CD14-positive monocyte (primary cell): ENCODE measurements around the gene CSNK1D. TPM values are rescaled to one million over a fixed set of nuclear protein-coding genes. Genes with fewer than 3 reads are reported as not detected.

Source experiments
- DNase-seq, 3 donors: peaks; one replicate each; pipeline ENCODE4 v3.0.0-alpha.2; 2011 to 2022
- H2AFZ ChIP-seq: 2 replicates; pipeline ENCODE4 v1.6.0; 2012; ENCODE audit warnings: mild to moderate bottlenecking, low read depth, low read length, inconsistent platforms; ENCODE audit not compliant: insufficient read depth, poor library complexity, severe bottlenecking
- H3K27ac ChIP-seq, 2 donors: 1 replicate in 1 of 2; 2 replicates in 1 of 2; pipeline ENCODE4 v1.5.1; 2012 to 2013; ENCODE audit warnings: low read length in 2 of 2, control low read depth in 1 of 2, inconsistent platforms in 1 of 2, low read depth in 1 of 2, mild to moderate bottlenecking in 1 of 2
- H3K27me3 ChIP-seq, 2 donors: one replicate each; pipeline versions ENCODE4 v1.6.0 to v1.6.1; 2011 to 2013; ENCODE audit warnings: low read length in 2 of 2; ENCODE audit not compliant: control insufficient read depth in 2 of 2, insufficient read depth in 2 of 2
- H3K36me3 ChIP-seq, 2 donors: replicated peaks in 1 of 2; 1 replicate in 1 of 2; 2 replicates in 1 of 2; pipeline versions ENCODE4 v1.5.1 to v1.6.1; 2012 to 2013; ENCODE audit warnings: low read length in 2 of 2, control low read depth in 1 of 2, inconsistent platforms in 1 of 2, mild to moderate bottlenecking in 1 of 2; ENCODE audit not compliant: insufficient read depth in 2 of 2, control insufficient read depth in 1 of 2
- H3K4me1 ChIP-seq, 2 donors: 1 replicate in 1 of 2; 2 replicates in 1 of 2; pipeline versions ENCODE4 v1.5.1 to v1.6.1; 2012 to 2013; ENCODE audit warnings: low read length in 2 of 2, control low read depth in 1 of 2, inconsistent platforms in 1 of 2, mild to moderate bottlenecking in 1 of 2, moderate library complexity in 1 of 2; ENCODE audit not compliant: insufficient read depth in 2 of 2, control insufficient read depth in 1 of 2
- H3K4me2 ChIP-seq: replicated peaks from 2 replicates; pipeline ENCODE3; 2012; ENCODE audit warnings: low read length, moderate library complexity, mild to moderate bottlenecking; ENCODE audit not compliant: poor library complexity, severe bottlenecking; ENCODE audit errors: extremely low read depth
- H3K4me3 ChIP-seq, 3 experiments: fragments of 200-600 bp in 1 of 3; sonication (generic) in 1 of 3; replicated peaks in 1 of 3; 1 replicate in 2 of 3; 2 replicates in 1 of 3; pipeline ENCODE4 v1.5.1; 2011 to 2013; ENCODE audit warnings: low read length in 3 of 3, mild to moderate bottlenecking in 3 of 3, control low read depth in 2 of 3, low read depth in 2 of 3, inconsistent platforms in 1 of 3, moderate library complexity in 1 of 3
- H3K79me2 ChIP-seq: 2 replicates; pipeline ENCODE4 v1.6.0; 2012; ENCODE audit warnings: mild to moderate bottlenecking, control low read depth, inconsistent platforms, low read length, moderate library complexity; ENCODE audit not compliant: insufficient read depth
- H3K9ac ChIP-seq: 2 replicates; pipeline ENCODE4 v1.6.0; 2017; ENCODE audit warnings: low read length, mild to moderate bottlenecking; ENCODE audit not compliant: insufficient read depth, poor library complexity, severe bottlenecking
- H3K9me3 ChIP-seq, 2 donors: replicated peaks in 1 of 2; 1 replicate in 1 of 2; 2 replicates in 1 of 2; pipeline versions ENCODE4 v1.5.1 to v1.6.1; 2012 to 2013; ENCODE audit warnings: low read length in 2 of 2, control low read depth in 1 of 2; ENCODE audit not compliant: control insufficient read depth in 1 of 2, insufficient read depth in 1 of 2
- H4K20me1 ChIP-seq: 2 replicates; pipeline ENCODE4 v1.6.0; 2012; ENCODE audit warnings: mild to moderate bottlenecking, low read length, control low read depth, moderate library complexity; ENCODE audit not compliant: insufficient read depth
- H3K27ac Mint-ChIP-seq, 7 donors: one replicate each; pipeline ENCODE4 v1.8.0; 2020; ENCODE audit warnings: mild to moderate bottlenecking in 7 of 7, mixed read lengths in 7 of 7, moderate library complexity in 6 of 7, inconsistent platforms in 2 of 7
- H3K27me3 Mint-ChIP-seq, 3 donors: one replicate each; pipeline ENCODE4 v1.8.0; 2021 to 2022; ENCODE audit warnings: low read depth in 3 of 3, mild to moderate bottlenecking in 3 of 3, mixed read lengths in 3 of 3, moderate library complexity in 3 of 3, inconsistent platforms in 1 of 3
- H3K36me3 Mint-ChIP-seq, 2 donors: one replicate each; pipeline ENCODE4 v1.8.0; 2020; ENCODE audit warnings: mixed read lengths in 2 of 2, inconsistent platforms in 1 of 2, mild to moderate bottlenecking in 1 of 2
- H3K4me1 Mint-ChIP-seq: one replicate; pipeline ENCODE4 v1.8.0; 2020; ENCODE audit warnings: mild to moderate bottlenecking, mixed read lengths
- H3K4me3 Mint-ChIP-seq, 2 donors: one replicate each; pipeline ENCODE4 v1.8.0; 2020; ENCODE audit warnings: mild to moderate bottlenecking in 2 of 2, mixed read lengths in 2 of 2, moderate library complexity in 1 of 2
- H3K9me3 Mint-ChIP-seq, 7 donors: one replicate each; pipeline ENCODE4 v1.8.0; 2020 to 2022; ENCODE audit warnings: mixed read lengths in 7 of 7, mild to moderate bottlenecking in 6 of 7, moderate library complexity in 6 of 7, inconsistent platforms in 2 of 7
- CTCF ChIP-seq: fragments of 200-600 bp; IDR thresholded peaks from one replicate; pipeline ENCODE4 v1.8.0; 2022; ENCODE audit warnings: antibody characterized with exemption, mild to moderate bottlenecking
- WGBS: methylation state at CpG from one replicate; pipeline ENCODE4 v1.1.5; 2013; ENCODE audit warnings: missing lambda C conversion rate; ENCODE audit not compliant: insufficient coverage; 5-methylcytosine and 5-hydroxymethylcytosine counted together
- intact Hi-C, 2 donors: fragments of 100-400 bp; cut with micrococcal nuclease; formaldehyde crosslinking; loops; one replicate each; pipeline versions ENCODE4 v1.15.0 to v1.15.1; 2023
- polyA plus RNA-seq, 3 donors: library from polyadenylated mRNA; depleted of rRNA in 1 of 3; unstranded in 2 of 3; stranded (reverse) in 1 of 3; fragments of 300-500 nt in 2 of 3; fragments of >200 nt in 1 of 3; fragmentation: Illumina TruSeq in 2 of 3; gene quantifications; 1 replicate in 2 of 3; 2 replicates in 1 of 3; pipeline ENCODE4 v1.2.3, GENCODE V29; 2012 to 2021

The CSNK1D gene
- polyA plus RNA-seq, 3 donors: 47.0 to 299 (median 60.9) TPM

GRCh38 chr17:82281502-82282238 is 8.2 kb upstream of the CSNK1D start:
- intact Hi-C loops: no loop called here
- Histone ChIP-seq H3K4me3 (no peak overlapping the region), H3K27ac (no peak overlapping the region), H2AFZ (no peak overlapping the region), H3K4me1 (peaks cover 43 to 53% of the 10 kb centered on the region in 2 donors), H3K9ac (no peak overlapping the region), H3K79me2 (no peaks in the 10 kb centered on the region), H3K27me3 (no peaks in the 10 kb centered on the region), H3K36me3 (no peaks in the 10 kb centered on the region), H3K9me3 (no peaks in the 10 kb centered on the region), H4K20me1 (no peaks in the 10 kb centered on the region), H3K4me2 (no peak overlapping the region)
- H3K4me3 Mint-ChIP-seq: no peak overlapping the region
- 91% methylated on average over 16 of the region's 22 CpGs for WGBS
- H3K27me3 Mint-ChIP-seq: peaks cover 0 to 5% (median 5%) of the 10 kb centered on the region in 3 donors
- H3K9me3 Mint-ChIP-seq: peaks cover 0 to 2% (median 0%) of the 10 kb centered on the region in 7 donors
- peak in 1 of 3 donors; percentile 35 for DNase-seq
- peaks cover 42% of the 10 kb centered on the region for H3K4me1 Mint-ChIP-seq
- peaks cover 7 to 11% of the 10 kb centered on the region in 2 donors for H3K36me3 Mint-ChIP-seq
- H3K27ac Mint-ChIP-seq: peak overlapping the region in 2 of 7 donors; percentile 14 to 35
- TF ChIP-seq CTCF: no peak

GRCh38 chr17:82281076-82281475 is 7.6 kb upstream of the CSNK1D start:
- H3K27ac Mint-ChIP-seq: peak overlapping the region in 1 of 7 donors; percentile 14

More at GRCh38 chr17:82281076-82281475, 7.6 kb upstream of the CSNK1D start:
- Histone ChIP-seq H3K79me2 (no peaks in the 10 kb centered on the region), H3K9me3 (no peaks in the 10 kb centered on the region), H3K27me3 (no peaks in the 10 kb centered on the region), H2AFZ (no peak overlapping the region), H3K9ac (no peak overlapping the region), H3K27ac (no peak overlapping the region), H3K4me2 (no peak overlapping the region), H3K4me1 (peaks cover 43 to 53% of the 10 kb centered on the region in 2 donors), H3K36me3 (no peaks in the 10 kb centered on the region), H3K4me3 (no peak overlapping the region), H4K20me1 (no peaks in the 10 kb centered on the region)
- WGBS: 84% methylated on average over 5 of the region's 7 CpGs
- no peak for TF ChIP-seq CTCF
- H3K27me3 Mint-ChIP-seq: peaks cover 0 to 5% (median 5%) of the 10 kb centered on the region in 3 donors
- intact Hi-C loops: no loop called here
- DNase-seq: no peak
- peaks cover 42% of the 10 kb centered on the region for H3K4me1 Mint-ChIP-seq
- H3K4me3 Mint-ChIP-seq: no peak overlapping the region
- H3K36me3 Mint-ChIP-seq: peaks cover 11 to 15% of the 10 kb centered on the region in 2 donors
- peaks cover 0 to 2% (median 0%) of the 10 kb centered on the region in 7 donors for H3K9me3 Mint-ChIP-seq
